Adrenal gland (tissue), 5 donors: ENCODE results near the gene UTP14A.

Experiments used
- CTCF ChIP-seq, 6 experiments: fragments of 450-650 bp in 4 of 6; fragments of 200-600 bp in 2 of 6; sonication (generic) in 1 of 6; IDR thresholded peaks; 1 replicate in 5 of 6; 2 replicates in 1 of 6; pipeline versions ENCODE4 v1.5.1 to v1.8.0; 2016 to 2021; ENCODE audit warnings: antibody characterized with exemption in 6 of 6, mild to moderate bottlenecking in 2 of 6, moderate library complexity in 1 of 6
- POLR2A ChIP-seq, 2 donors: fragments of 450-650 bp; IDR thresholded peaks; one replicate each; pipeline ENCODE4 v1.6.1; 2017; ENCODE audit warnings: antibody characterized with exemption in 2 of 2, mild to moderate bottlenecking in 2 of 2, moderate library complexity in 1 of 2
- donor health status: DM: no; HTN: no; CAD: no.

GRCh38 chrX:129930941-129931410, 25.0 kb downstream of the UTP14A start:
- TF ChIP-seq CTCF (IDR thresholded peaks at IDR 0.05): no peak
- no peak for TF ChIP-seq POLR2A (IDR thresholded peaks at IDR 0.05)
